Measurements from ENCODE around the gene JADE2. TPM values are rescaled to one million over a fixed set of nuclear protein-coding genes. Genes with fewer than 3 reads are reported as not detected.
A peak's percentile ranks its signal among the peaks of the same experiment; 100 is the strongest.

Gene JADE2
- total RNA-seq, 1 experiment from 2014 or later, result 39.9 TPM

GRCh38 chr5:134508521-134509195 is 16.8 kb upstream of the JADE2 start:
- peaks cover 84 to 98% of the 10 kb centered on the region in 2 experiments for H3K4me1 ChIP-seq (ENCODE audit: control insufficient read depth in 1 of 2, insufficient read depth in 2 of 2, low read length in 2 of 2)
- peak overlapping the region; percentile 93 for H3K4me2 ChIP-seq (ENCODE audit: low read length)
- H2AFZ ChIP-seq (ENCODE audit: low read depth, low read length, poor library complexity, severe bottlenecking), result no peak overlapping the region
- no peaks in the 10 kb centered on the region for H3K9me3 ChIP-seq (ENCODE audit: control insufficient read depth in 1 of 2, insufficient read depth in 1 of 2, low read depth in 1 of 2, low read length in 2 of 2)
- H3K9ac ChIP-seq (ENCODE audit: low read length), result peak overlapping the region; percentile 68
- intact Hi-C loops (cut with micrococcal nuclease), result loop anchor here (5.0 kb wide), 1 partner anchor 41 kb away; no protein-coding TSS in a partner anchor
- ChIA-PET POLR2A (interaction anchor here (4.1 kb wide), 1 partner anchor 16 kb away, joined by 55 read pairs; the partner anchor contains the start of gene JADE2), RAD21 (ENCODE audit: low non-redundant PET in 1 of 2, low total read pairs in 2 of 2, uncharacterized antibody in 2 of 2, unreplicated experiment in 2 of 2) (interaction anchor here (1.3 to 1.5 kb wide), 2 partner anchors 42 to 43 kb away, joined by 3 to 5 read pairs; no protein-coding TSS in a partner anchor), CTCF (no interaction called here)
- H3K27me3 ChIP-seq (ENCODE audit: insufficient read depth, low read length), result no peaks in the 10 kb centered on the region
- TF ChIP-seq YY1 (IDR thresholded peaks at IDR 0.05; ENCODE audit: extremely low read depth, insufficient replicate concordance, low read depth, low read length), result no peak
- TF ChIP-seq, protein P1, sequence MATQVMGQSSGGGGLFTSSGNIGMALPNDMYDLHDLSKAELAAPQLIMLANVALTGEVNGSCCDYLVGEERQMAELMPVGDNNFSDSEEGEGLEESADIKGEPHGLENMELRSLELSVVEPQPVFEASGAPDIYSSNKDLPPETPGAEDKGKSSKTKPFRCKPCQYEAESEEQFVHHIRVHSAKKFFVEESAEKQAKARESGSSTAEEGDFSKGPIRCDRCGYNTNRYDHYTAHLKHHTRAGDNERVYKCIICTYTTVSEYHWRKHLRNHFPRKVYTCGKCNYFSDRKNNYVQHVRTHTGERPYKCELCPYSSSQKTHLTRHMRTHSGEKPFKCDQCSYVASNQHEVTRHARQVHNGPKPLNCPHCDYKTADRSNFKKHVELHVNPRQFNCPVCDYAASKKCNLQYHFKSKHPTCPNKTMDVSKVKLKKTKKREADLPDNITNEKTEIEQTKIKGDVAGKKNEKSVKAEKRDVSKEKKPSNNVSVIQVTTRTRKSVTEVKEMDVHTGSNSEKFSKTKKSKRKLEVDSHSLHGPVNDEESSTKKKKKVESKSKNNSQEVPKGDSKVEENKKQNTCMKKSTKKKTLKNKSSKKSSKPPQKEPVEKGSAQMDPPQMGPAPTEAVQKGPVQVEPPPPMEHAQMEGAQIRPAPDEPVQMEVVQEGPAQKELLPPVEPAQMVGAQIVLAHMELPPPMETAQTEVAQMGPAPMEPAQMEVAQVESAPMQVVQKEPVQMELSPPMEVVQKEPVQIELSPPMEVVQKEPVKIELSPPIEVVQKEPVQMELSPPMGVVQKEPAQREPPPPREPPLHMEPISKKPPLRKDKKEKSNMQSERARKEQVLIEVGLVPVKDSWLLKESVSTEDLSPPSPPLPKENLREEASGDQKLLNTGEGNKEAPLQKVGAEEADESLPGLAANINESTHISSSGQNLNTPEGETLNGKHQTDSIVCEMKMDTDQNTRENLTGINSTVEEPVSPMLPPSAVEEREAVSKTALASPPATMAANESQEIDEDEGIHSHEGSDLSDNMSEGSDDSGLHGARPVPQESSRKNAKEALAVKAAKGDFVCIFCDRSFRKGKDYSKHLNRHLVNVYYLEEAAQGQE (IDR thresholded peaks at IDR 0.05; ENCODE audit: low read depth), result no peak
- no peak for TF ChIP-seq POLR2A (IDR thresholded peaks at IDR 0.05; ENCODE audit: borderline replicate concordance, extremely low read depth, insufficient read depth, insufficient read length)
- TF ChIP-seq, protein P2, sequence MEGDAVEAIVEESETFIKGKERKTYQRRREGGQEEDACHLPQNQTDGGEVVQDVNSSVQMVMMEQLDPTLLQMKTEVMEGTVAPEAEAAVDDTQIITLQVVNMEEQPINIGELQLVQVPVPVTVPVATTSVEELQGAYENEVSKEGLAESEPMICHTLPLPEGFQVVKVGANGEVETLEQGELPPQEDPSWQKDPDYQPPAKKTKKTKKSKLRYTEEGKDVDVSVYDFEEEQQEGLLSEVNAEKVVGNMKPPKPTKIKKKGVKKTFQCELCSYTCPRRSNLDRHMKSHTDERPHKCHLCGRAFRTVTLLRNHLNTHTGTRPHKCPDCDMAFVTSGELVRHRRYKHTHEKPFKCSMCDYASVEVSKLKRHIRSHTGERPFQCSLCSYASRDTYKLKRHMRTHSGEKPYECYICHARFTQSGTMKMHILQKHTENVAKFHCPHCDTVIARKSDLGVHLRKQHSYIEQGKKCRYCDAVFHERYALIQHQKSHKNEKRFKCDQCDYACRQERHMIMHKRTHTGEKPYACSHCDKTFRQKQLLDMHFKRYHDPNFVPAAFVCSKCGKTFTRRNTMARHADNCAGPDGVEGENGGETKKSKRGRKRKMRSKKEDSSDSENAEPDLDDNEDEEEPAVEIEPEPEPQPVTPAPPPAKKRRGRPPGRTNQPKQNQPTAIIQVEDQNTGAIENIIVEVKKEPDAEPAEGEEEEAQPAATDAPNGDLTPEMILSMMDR (IDR thresholded peaks at IDR 0.05 in 2 of 3, conservative IDR thresholded peaks at IDR 0.05 in 1 of 3; ENCODE audit: borderline replicate concordance in 1 of 3, insufficient read depth in 1 of 3, low read depth in 2 of 3, low read length in 2 of 3), result no peak
- TF ChIP-seq CEBPB (IDR thresholded peaks at IDR 0.05; ENCODE audit: low read depth), result no peak
- TF ChIP-seq JUND (IDR thresholded peaks at IDR 0.05), result no peak
- H4K20me1 ChIP-seq (ENCODE audit: insufficient read depth), result no peaks in the 10 kb centered on the region
- H3K36me3 ChIP-seq (ENCODE audit: control insufficient read depth in 1 of 2, insufficient read depth in 2 of 2, low read length in 2 of 2), result no peaks in the 10 kb centered on the region
- DNase-seq (ENCODE audit: low read depth, low spot score), result no peak
- H3K4me3 ChIP-seq (replicated peaks in 1 of 2; ENCODE audit: low read depth in 1 of 2, low read length in 2 of 2), result peak overlapping the region in 1 of 2 experiments; percentile 46; a peak in 2 of 4 replicates
- H3K9me2 ChIP-seq (ENCODE audit: insufficient read depth), result no peaks in the 10 kb centered on the region
- no TSS peak for BruUV-seq (replicated peaks)
- ATAC-seq, result no peak; the same call in 1 of the 2 replicates
- H3K27ac ChIP-seq (ENCODE audit: low read depth, low read length), result peak overlapping the region; percentile 98
- no peaks in the 10 kb centered on the region for H3K79me2 ChIP-seq (ENCODE audit: insufficient read depth, low read length)
